OCI-LY1 (cell line): ENCODE measurements around the gene FAT1.

ENCODE experiments used
- EZH2 ChIP-seq: fragments of 200-600 bp; sonication (generic), shearing (Covaris generic); IDR thresholded peaks from 2 replicates; pipeline ENCODE4 v1.8.0; 2017; ENCODE audit warnings: borderline replicate concordance, mixed run types, mild to moderate bottlenecking, antibody characterized with exemption, low read length, moderate library complexity, mixed read lengths
- TF ChIP-seq, protein P1 (sequence below): fragments of 200-600 bp; sonication (generic), shearing (Covaris generic); IDR thresholded peaks from 2 replicates; pipeline ENCODE4 v1.5.1; 2017; ENCODE audit warnings: mild to moderate bottlenecking, antibody characterized with exemption, low read length, moderate library complexity, mixed read lengths

DNA sequence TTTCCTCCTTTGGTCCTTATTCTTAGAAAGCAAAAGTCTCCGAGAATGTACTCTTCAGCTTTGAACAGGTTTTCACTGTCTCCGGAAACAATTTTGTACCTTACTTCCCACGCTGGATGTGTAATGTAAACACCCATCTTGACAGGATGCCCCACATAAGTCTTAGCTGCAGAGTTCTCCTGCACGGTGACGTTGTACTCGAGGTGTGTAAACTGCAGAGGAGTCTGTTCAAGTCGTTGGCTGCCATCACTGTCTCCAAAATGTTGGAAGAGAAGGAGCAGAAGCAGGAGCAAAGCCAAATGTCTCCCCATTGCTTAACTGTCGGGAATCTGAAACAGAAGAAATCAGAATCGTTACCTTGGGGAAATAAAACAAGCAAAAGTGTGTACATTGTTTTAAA, 14.1 kb downstream of the FAT1 start:
- TF ChIP-seq, protein P1, sequence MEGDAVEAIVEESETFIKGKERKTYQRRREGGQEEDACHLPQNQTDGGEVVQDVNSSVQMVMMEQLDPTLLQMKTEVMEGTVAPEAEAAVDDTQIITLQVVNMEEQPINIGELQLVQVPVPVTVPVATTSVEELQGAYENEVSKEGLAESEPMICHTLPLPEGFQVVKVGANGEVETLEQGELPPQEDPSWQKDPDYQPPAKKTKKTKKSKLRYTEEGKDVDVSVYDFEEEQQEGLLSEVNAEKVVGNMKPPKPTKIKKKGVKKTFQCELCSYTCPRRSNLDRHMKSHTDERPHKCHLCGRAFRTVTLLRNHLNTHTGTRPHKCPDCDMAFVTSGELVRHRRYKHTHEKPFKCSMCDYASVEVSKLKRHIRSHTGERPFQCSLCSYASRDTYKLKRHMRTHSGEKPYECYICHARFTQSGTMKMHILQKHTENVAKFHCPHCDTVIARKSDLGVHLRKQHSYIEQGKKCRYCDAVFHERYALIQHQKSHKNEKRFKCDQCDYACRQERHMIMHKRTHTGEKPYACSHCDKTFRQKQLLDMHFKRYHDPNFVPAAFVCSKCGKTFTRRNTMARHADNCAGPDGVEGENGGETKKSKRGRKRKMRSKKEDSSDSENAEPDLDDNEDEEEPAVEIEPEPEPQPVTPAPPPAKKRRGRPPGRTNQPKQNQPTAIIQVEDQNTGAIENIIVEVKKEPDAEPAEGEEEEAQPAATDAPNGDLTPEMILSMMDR: no peak
- TF ChIP-seq EZH2: no peak
